ENCODE measurements around the gene ZNF496. TPM values are rescaled to one million over a fixed set of nuclear protein-coding genes. Genes with fewer than 3 reads are reported as not detected.

Gene ZNF496
- total RNA-seq, 2 experiments from 2014 or later: 21.7 to 36.4 TPM

DNA sequence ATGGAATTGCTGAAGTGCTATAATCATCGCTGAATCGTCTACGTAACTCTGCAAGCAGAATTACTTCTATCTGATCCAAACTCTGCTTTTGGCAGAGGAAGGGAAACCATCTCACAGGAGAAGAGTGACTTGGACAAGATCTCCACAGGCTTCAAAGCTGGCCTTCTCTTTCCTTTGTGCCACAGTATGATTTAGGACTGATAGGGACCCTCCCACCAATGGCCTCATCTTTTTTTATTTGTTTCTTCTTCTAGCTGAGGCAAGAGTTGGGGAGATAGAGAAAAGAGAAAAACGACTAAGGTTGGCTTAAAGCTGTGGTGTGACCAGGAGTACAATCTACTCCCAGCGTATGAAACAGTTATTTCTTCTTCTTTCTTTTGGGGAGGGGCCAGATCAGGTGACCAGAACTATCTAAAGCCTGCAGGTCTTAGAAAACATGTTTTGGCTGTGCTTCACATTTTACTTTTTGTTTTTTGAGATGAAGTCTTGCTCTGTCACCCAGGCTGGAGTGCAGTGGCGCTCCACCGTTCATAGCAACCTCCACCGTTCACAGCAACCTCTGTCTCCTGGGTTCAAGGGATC lies 35.0 kb downstream of the ZNF496 start:
- no peak overlapping the region for H2AFZ ChIP-seq (ENCODE audit: low read length)
- ChIA-PET POLR2A (no interaction called here), CTCF (ENCODE audit: unreplicated experiment) (interaction anchor here (0.8 kb wide), 1 partner anchor 22 kb away, joined by 3 read pairs; no protein-coding TSS in a partner anchor)
- no peaks in the 10 kb centered on the region for H4K20me1 ChIP-seq (ENCODE audit: insufficient read depth, low read length)
- no peaks in the 10 kb centered on the region for H3K79me2 ChIP-seq (ENCODE audit: insufficient read depth, low read depth, low read length)
- peaks cover 14% of the 10 kb centered on the region; the same call in 1 of the 2 replicates for H3K36me3 ChIP-seq (ENCODE audit: insufficient read depth, low read length)
- no peak for DNase-seq (ENCODE audit: low spot score)
- no peak overlapping the region for H3K4me3 ChIP-seq (ENCODE audit: low read depth, low read length, poor library complexity, severe bottlenecking)
- TF ChIP-seq, protein P1, sequence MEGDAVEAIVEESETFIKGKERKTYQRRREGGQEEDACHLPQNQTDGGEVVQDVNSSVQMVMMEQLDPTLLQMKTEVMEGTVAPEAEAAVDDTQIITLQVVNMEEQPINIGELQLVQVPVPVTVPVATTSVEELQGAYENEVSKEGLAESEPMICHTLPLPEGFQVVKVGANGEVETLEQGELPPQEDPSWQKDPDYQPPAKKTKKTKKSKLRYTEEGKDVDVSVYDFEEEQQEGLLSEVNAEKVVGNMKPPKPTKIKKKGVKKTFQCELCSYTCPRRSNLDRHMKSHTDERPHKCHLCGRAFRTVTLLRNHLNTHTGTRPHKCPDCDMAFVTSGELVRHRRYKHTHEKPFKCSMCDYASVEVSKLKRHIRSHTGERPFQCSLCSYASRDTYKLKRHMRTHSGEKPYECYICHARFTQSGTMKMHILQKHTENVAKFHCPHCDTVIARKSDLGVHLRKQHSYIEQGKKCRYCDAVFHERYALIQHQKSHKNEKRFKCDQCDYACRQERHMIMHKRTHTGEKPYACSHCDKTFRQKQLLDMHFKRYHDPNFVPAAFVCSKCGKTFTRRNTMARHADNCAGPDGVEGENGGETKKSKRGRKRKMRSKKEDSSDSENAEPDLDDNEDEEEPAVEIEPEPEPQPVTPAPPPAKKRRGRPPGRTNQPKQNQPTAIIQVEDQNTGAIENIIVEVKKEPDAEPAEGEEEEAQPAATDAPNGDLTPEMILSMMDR (conservative IDR thresholded peaks at IDR 0.05; ENCODE audit: low read length): no peak
- no peak for TF ChIP-seq EZH2phosphoT487 (IDR thresholded peaks at IDR 0.05; ENCODE audit: borderline replicate concordance, low read depth, low read length)
- H3K4me1 ChIP-seq (ENCODE audit: insufficient read depth, low read length, poor library complexity, severe bottlenecking): no peaks in the 10 kb centered on the region
- intact Hi-C loops (cut with micrococcal nuclease; ENCODE audit: unreplicated experiment): no loop called here
- no peak overlapping the region for H3K4me2 ChIP-seq (ENCODE audit: low read length)
- H3K9me2 ChIP-seq (ENCODE audit: insufficient read depth, low read length): no peaks in the 10 kb centered on the region
- no TSS peak for BruUV-seq (replicated peaks)
- no peaks in the 10 kb centered on the region for H3K9me3 ChIP-seq (ENCODE audit: low read length)
- H3K27ac ChIP-seq (ENCODE audit: low read depth, low read length, poor library complexity, severe bottlenecking): no peak overlapping the region

DNA sequence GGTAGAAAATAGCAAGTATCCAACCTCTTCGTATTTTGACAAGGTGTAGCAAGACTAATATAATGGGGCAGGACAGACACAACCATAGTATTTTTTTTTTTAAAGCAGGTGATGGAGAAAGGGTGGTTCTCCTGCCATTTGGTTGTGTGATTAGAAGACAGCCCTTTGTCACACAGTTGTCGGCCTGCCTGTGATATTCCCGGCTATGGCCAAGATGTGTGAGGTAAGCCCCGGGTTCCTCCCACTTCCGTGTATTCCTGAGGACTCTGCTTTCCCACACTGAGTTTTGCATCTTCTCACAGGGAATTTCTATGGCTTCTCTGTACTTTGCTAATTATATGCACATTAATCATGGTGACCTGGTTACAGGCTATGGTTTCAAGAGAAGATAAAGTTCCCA lies 35.9 kb downstream of the ZNF496 start:
- Histone ChIP-seq H3K4me3 (ENCODE audit: low read depth, low read length, poor library complexity, severe bottlenecking) (no peak overlapping the region), H3K27ac (ENCODE audit: low read depth, low read length, poor library complexity, severe bottlenecking) (no peak overlapping the region), H3K9me2 (ENCODE audit: insufficient read depth, low read length) (no peaks in the 10 kb centered on the region), H3K4me1 (ENCODE audit: insufficient read depth, low read length, poor library complexity, severe bottlenecking) (no peaks in the 10 kb centered on the region), H3K9me3 (ENCODE audit: low read length) (no peaks in the 10 kb centered on the region), H2AFZ (ENCODE audit: low read length) (no peak overlapping the region), H3K79me2 (ENCODE audit: insufficient read depth, low read depth, low read length) (no peaks in the 10 kb centered on the region), H3K36me3 (ENCODE audit: insufficient read depth, low read length) (peaks cover 14% of the 10 kb centered on the region; the same call in 1 of the 2 replicates), H4K20me1 (ENCODE audit: insufficient read depth, low read length) (no peaks in the 10 kb centered on the region), H3K4me2 (ENCODE audit: low read length) (no peak overlapping the region)
- ChIA-PET POLR2A (no interaction called here), CTCF (ENCODE audit: unreplicated experiment) (interaction anchor here (0.8 kb wide), 1 partner anchor 21 kb away, joined by 3 read pairs; no protein-coding TSS in a partner anchor)
- no TSS peak for BruUV-seq (replicated peaks)
- TF ChIP-seq EZH2phosphoT487 (IDR thresholded peaks at IDR 0.05; ENCODE audit: borderline replicate concordance, low read depth, low read length): no peak
- TF ChIP-seq, protein P1 (conservative IDR thresholded peaks at IDR 0.05; ENCODE audit: low read length): no peak
- DNase-seq (ENCODE audit: low spot score): no peak
- intact Hi-C loops (cut with micrococcal nuclease; ENCODE audit: unreplicated experiment): no loop called here

DNA sequence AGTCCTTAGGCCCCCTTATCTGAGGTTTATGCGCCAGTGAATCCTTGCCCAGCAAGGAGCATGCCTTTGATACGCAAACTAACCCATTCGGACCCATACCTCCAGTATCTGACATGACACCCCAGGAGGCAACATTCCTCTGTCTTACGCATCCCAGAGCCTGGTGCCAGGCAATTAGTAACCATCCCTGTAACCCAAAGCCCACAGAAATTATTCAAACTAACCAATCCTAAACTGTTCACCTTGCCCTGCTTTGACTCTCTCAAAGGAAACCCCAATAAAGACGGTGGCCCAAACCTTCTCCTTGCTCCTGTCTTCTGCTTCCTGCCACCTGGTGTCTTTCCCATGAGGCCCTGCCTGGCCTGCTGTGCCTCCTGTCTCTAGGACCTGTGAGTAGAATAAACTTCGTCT lies 36.4 kb downstream of the ZNF496 start:
- H3K27ac ChIP-seq (ENCODE audit: low read depth, low read length, poor library complexity, severe bottlenecking): no peak overlapping the region
- no peaks in the 10 kb centered on the region for H3K9me2 ChIP-seq (ENCODE audit: insufficient read depth, low read length)
- POLR2A ChIA-PET: no interaction called here
- no peak overlapping the region for H2AFZ ChIP-seq (ENCODE audit: low read length)
- H3K4me2 ChIP-seq (ENCODE audit: low read length): no peak overlapping the region
- no peaks in the 10 kb centered on the region for H3K79me2 ChIP-seq (ENCODE audit: insufficient read depth, low read depth, low read length)
- no peaks in the 10 kb centered on the region for H4K20me1 ChIP-seq (ENCODE audit: insufficient read depth, low read length)
- no peak for DNase-seq (ENCODE audit: low spot score)
- CTCF ChIA-PET (ENCODE audit: unreplicated experiment): no interaction called here
- no peak for TF ChIP-seq EZH2phosphoT487 (IDR thresholded peaks at IDR 0.05; ENCODE audit: borderline replicate concordance, low read depth, low read length)
- TF ChIP-seq, protein P1 (conservative IDR thresholded peaks at IDR 0.05; ENCODE audit: low read length): no peak
- no peaks in the 10 kb centered on the region for H3K4me1 ChIP-seq (ENCODE audit: insufficient read depth, low read length, poor library complexity, severe bottlenecking)
- intact Hi-C loops (cut with micrococcal nuclease; ENCODE audit: unreplicated experiment): no loop called here
- H3K36me3 ChIP-seq (ENCODE audit: insufficient read depth, low read length): peaks cover 12% of the 10 kb centered on the region; the same call in 1 of the 2 replicates
- H3K9me3 ChIP-seq (ENCODE audit: low read length): no peaks in the 10 kb centered on the region
- no TSS peak for BruUV-seq (replicated peaks)
- H3K4me3 ChIP-seq (ENCODE audit: low read depth, low read length, poor library complexity, severe bottlenecking): no peak overlapping the region
